ACC112 (cell line): ENCODE measurements around the gene SLC28A3.

Source experiments
- H2AFZ ChIP-seq: fragments of 200-600 bp; sonication (generic); one replicate; pipeline ENCODE4 v1.6.0; 2017; ENCODE audit warnings: antibody characterized with exemption, low read length; ENCODE audit not compliant: unreplicated experiment
- H3K27ac ChIP-seq: fragments of 200-600 bp; sonication (generic); 2 replicates; pipeline ENCODE4 v1.5.1; 2014; ENCODE audit warnings: low read depth, mild to moderate bottlenecking, antibody characterized with exemption, low read length, moderate library complexity
- H3K27me3 ChIP-seq: fragments of 200-600 bp; sonication (generic); 2 replicates; pipeline ENCODE4 v1.6.1; 2014; ENCODE audit warnings: mild to moderate bottlenecking, antibody characterized with exemption, low read length, moderate library complexity, mixed read lengths; ENCODE audit not compliant: insufficient read depth
- H3K36me3 ChIP-seq: fragments of 200-600 bp; sonication (generic); 2 replicates; pipeline ENCODE4 v1.6.1; 2016; ENCODE audit warnings: mild to moderate bottlenecking, antibody characterized with exemption, low read length, moderate library complexity, mixed read lengths; ENCODE audit not compliant: insufficient read depth
- H3K4me1 ChIP-seq: fragments of 200-600 bp; sonication (generic); one replicate; pipeline ENCODE4 v1.6.1; 2016; ENCODE audit warnings: low read length, mixed read lengths; ENCODE audit not compliant: insufficient read depth, unreplicated experiment, control insufficient read depth
- H3K4me3 ChIP-seq: fragments of 200-600 bp; sonication (generic); 2 replicates; pipeline ENCODE4 v1.5.1; 2014; ENCODE audit warnings: mild to moderate bottlenecking, low read depth, low read length
- H3K79me2 ChIP-seq: fragments of 200-600 bp; sonication (generic); one replicate; pipeline ENCODE4 v1.6.0; 2016; ENCODE audit warnings: low read length; ENCODE audit not compliant: control insufficient read depth, unreplicated experiment, insufficient read depth

The SLC28A3 gene

DNA sequence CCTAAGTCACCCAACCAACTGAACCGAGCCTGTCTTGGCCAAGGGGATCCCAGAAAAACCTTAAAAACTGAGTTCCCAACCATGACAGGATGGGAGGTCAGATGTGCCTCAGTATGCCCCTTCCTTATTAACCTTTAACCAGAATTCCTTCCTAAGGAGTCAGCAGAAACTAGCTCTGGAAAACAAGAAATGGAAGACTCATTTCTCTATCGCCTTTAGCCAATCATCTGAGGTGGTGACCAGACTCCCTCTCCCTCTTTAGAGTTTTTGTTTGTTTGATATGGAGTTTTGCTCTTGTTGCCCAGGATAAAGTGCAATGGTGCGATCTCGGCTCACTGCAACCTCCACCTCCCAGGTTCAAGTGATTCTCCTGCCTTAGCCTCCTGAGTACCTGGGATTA is 37.5 kb downstream of the SLC28A3 start:
- H3K79me2 ChIP-seq = no peaks in the 10 kb centered on the region
- H3K27ac ChIP-seq = no peak overlapping the region
- no peak overlapping the region for H2AFZ ChIP-seq
- H3K4me3 ChIP-seq = no peak overlapping the region
- H3K4me1 ChIP-seq = peaks cover 19% of the 10 kb centered on the region
- H3K36me3 ChIP-seq = no peaks in the 10 kb centered on the region
- no peaks in the 10 kb centered on the region for H3K27me3 ChIP-seq

DNA sequence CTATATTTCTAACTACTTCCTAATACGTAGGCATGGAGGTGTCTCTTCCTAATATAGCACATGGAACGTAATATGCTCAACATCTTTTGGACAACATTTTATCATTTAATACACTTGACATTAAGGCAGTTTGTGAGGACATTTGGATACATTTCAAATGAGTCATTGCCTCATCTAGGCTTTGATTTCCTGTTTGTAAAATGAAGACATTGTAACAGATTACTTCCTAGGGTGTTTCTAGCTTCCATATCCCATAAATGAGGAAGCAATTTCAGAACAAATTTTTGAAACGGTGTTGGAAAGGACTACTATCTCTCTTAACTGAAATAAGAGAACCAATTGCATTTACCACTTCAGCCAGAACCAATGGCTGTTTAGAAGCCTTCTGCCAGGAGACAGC is 38.7 kb downstream of the SLC28A3 start:
- H3K4me1 ChIP-seq = peaks cover 29% of the 10 kb centered on the region
- H2AFZ ChIP-seq = peak overlapping the region; percentile 99
- no peak overlapping the region for H3K4me3 ChIP-seq
- H3K79me2 ChIP-seq = no peaks in the 10 kb centered on the region
- H3K36me3 ChIP-seq = no peaks in the 10 kb centered on the region
- H3K27me3 ChIP-seq = no peaks in the 10 kb centered on the region
- H3K27ac ChIP-seq = peak overlapping the region; percentile 26; the same call in 1 of the 2 replicates

DNA sequence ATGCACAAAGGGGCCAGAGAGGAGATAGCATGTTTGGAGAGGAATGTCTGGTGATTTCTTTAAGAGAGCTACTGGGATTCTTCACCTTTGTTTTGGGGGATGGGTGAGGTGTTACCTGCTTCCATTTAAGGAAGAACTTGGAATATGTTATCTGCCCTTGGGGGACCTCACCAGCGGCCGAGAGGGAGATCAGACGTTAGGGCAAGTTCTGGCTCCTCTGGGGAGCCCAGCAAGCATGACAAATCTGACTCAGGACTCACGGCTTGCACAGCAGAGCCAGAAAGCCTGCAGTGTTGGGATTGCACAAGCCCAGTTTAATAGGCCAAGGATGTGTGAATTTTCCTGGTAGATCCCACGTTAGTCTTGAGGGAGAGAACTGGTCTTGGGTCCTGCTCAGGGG is 40.3 kb downstream of the SLC28A3 start:
- no peak overlapping the region for H2AFZ ChIP-seq

DNA sequence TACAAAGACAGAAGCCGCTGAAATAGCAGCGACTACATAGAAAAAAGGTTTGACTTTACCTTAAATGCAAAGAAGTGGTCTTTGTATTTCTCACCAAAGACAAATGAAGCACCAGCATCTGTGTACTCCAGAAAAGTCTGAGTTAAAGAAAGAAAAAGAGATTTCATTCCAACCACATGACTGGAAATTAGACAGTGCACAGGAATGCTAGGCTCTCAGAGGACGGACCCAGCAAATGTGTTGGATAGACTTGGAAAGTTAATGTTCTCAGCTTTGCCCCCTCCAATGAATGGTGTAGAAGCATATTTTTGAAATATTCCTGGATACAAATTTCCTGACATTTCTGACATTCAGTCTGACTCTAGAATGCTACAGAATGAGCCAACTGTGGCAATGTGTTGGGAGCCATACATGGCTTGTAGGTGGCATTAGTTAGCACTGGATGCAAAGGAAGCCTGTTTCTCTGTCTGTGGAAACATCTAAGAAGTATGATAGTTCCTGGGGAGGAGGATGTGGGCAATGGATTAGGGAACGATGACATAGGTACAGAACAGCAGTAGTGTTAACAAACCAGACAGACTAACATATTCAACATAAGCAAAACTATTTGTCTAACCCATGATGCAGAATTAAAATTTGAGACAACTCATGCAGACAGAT is 43.3 kb downstream of the SLC28A3 start:
- Histone ChIP-seq H3K79me2 (no peaks in the 10 kb centered on the region), H3K27ac (peak overlapping the region; percentile 42), H3K27me3 (no peaks in the 10 kb centered on the region), H3K36me3 (no peaks in the 10 kb centered on the region), H3K4me1 (peaks cover 41% of the 10 kb centered on the region), H2AFZ (peak overlapping the region; percentile 87), H3K4me3 (no peak overlapping the region)

More for the DNA sequence above, 40.3 kb downstream of the SLC28A3 start:
- Histone ChIP-seq H3K4me1 (peaks cover 41% of the 10 kb centered on the region), H3K27ac (no peak overlapping the region), H3K36me3 (no peaks in the 10 kb centered on the region), H3K27me3 (no peaks in the 10 kb centered on the region), H3K79me2 (no peaks in the 10 kb centered on the region), H3K4me3 (no peak overlapping the region)

DNA sequence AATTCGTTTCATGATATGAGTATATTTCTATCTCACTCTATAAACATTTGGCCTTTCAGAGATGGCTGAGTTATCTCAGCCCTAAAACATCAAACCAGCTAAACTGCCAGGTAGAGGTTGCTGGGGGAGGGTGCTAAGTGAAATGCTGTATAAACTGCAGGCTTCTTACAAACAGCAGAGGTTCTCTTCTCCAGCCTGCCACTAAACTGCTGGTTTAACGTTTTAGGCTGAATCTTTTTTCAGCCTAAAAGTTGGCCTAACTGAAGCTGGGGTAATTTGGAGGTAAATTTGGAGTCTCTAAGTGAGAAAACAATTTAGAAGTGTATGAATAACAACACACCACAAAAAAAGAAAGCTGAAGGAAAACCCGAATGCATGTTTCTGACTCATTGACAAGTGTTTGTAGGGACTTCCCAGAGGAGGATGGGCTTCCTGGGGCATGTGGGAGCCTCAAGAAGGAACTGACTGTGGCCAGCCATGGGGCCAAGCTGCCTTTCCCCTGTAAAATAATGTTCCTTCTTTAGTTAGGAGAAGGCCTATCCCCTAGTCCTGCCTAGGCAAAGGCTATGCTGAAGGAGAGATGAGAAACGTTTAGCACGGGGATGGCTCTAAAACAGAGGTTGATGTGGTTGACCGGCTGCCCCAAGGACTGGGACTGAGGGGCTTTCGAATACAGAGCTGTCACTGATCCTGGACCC is 44.3 kb downstream of the SLC28A3 start:
- H3K36me3 ChIP-seq = no peaks in the 10 kb centered on the region
- no peaks in the 10 kb centered on the region for H3K27me3 ChIP-seq
- no peak overlapping the region for H3K4me3 ChIP-seq
- peaks cover 31% of the 10 kb centered on the region for H3K4me1 ChIP-seq
- H3K79me2 ChIP-seq = no peaks in the 10 kb centered on the region
- H3K27ac ChIP-seq = peak overlapping the region; percentile 42
- H2AFZ ChIP-seq = peak overlapping the region; percentile 87

DNA sequence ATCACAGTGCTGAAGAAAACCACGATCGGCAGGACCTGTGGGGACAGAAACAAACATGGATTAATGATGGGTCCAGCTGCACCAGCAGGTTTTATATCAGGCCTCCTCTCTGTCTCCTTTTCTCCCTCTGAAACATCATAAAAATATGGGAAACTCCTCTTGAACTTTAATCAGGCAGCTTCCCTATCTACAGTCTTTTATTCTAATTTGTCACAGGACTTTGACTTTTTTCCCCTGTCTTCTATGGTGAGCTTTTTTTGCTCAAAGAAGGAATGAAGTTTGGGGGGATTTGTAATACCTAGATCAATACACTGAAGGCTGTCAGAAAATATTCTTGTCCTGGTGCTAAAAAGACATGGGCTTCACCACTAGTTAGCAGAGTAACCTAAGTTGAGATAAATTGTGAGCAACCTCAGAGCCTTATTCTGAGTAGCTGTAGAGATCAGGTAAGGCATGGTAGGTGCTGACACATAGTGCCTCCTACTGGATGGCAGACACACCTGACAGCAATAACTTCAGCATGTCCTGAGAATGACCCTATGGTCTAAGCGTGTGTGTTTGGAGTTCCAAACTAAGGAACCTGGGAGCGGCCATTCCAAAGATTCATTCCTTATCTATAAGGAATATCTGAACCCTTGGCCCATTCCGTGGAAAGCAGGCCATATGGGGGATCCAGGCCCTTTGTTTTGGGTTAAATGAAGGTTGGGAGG is 46.2 kb downstream of the SLC28A3 start:
- H3K4me3 ChIP-seq = no peak overlapping the region
- H3K79me2 ChIP-seq = no peaks in the 10 kb centered on the region
- no peak overlapping the region for H3K27ac ChIP-seq
- H2AFZ ChIP-seq = no peak overlapping the region
- H3K27me3 ChIP-seq = no peaks in the 10 kb centered on the region
- H3K36me3 ChIP-seq = no peaks in the 10 kb centered on the region
- H3K4me1 ChIP-seq = peaks cover 21% of the 10 kb centered on the region

DNA sequence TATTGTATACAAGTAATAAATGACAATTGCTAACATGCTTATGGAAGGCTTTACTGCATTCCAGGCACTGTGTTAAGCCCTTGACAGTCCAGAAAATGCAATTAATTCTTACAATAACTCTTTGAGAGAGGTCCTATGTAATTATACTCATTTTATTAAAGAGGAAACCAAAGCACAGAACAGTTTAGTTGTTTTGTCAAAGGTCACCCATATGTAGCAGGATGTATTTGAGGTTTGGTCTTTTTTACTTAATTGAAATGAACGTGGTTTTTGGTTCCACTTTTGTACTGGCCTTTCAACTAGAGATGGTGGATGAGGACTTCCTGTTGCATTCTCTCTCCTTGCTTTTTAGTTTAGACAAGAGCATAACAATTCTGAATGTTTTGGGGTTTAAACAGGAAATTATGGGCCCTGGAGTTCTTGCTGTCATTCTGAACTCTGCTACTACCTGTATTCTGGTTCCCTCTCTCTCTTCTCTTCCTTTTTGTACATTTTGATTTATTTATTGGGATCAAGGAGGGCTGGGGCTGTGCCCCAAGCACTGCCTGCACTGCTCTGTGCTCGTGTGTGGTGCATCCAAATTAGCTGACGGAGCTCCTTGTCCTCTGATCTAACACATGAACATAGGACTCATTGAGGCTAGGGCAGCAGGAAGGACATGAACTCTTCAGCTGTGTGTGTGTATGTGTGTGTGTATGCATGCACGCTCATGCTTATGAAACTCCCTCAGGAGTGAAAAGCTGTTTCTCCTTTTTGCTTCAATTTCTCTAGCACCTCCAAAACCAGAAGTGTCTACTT is 47.4 kb downstream of the SLC28A3 start:
- no peaks in the 10 kb centered on the region for H3K79me2 ChIP-seq
- no peak overlapping the region for H2AFZ ChIP-seq
- H3K4me3 ChIP-seq = no peak overlapping the region
- H3K36me3 ChIP-seq = no peaks in the 10 kb centered on the region
- no peak overlapping the region for H3K27ac ChIP-seq
- H3K4me1 ChIP-seq = peaks cover 21% of the 10 kb centered on the region
- no peaks in the 10 kb centered on the region for H3K27me3 ChIP-seq

DNA sequence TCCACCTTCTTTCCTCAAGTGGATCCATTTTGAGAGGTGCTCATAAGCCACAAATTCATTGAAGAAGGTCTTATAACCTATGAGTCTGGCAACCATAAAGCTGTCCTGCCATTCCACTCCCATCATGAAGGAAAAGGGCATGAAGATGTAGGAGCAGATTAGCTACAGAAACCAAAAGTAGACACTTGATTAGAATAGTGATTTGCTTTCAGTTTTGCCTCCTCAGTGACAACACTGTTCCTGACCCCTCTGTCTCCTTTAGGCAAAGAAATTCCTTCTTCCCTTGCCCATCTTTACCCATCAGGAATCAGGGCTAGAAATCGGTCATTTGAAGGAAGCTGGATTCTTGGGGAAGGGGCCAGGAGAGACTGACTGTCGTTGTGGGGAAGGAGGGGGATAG is 55.2 kb downstream of the SLC28A3 start:
- H3K36me3 ChIP-seq = no peaks in the 10 kb centered on the region
- H3K4me1 ChIP-seq = no peaks in the 10 kb centered on the region
- no peak overlapping the region for H2AFZ ChIP-seq
- H3K27ac ChIP-seq = no peak overlapping the region
- H3K79me2 ChIP-seq = no peaks in the 10 kb centered on the region
- no peak overlapping the region for H3K4me3 ChIP-seq
- H3K27me3 ChIP-seq = no peaks in the 10 kb centered on the region

DNA sequence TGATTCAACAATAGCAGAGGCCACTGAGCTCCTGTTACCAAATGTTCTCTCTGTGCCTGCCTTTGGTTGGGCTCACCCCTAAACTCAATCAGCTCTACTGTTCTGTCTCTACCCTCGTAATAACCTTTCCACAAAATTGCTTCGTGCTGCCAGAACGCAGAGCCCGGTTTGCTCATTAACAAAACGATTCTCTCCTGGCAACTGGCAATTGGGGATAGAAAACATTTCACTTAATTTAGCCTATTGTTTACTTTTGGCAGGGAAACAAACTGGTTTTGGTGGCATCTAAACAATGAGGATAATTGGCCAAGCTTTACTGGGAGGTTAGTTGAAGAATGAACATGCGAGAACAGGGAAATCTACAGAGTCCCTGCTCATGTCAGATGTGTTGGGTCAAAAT is 56.6 kb downstream of the SLC28A3 start:
- H3K27ac ChIP-seq = no peak overlapping the region
- no peaks in the 10 kb centered on the region for H3K36me3 ChIP-seq
- H3K27me3 ChIP-seq = no peaks in the 10 kb centered on the region
- no peaks in the 10 kb centered on the region for H3K79me2 ChIP-seq
- H2AFZ ChIP-seq = no peak overlapping the region
- no peaks in the 10 kb centered on the region for H3K4me1 ChIP-seq
- H3K4me3 ChIP-seq = no peak overlapping the region

DNA sequence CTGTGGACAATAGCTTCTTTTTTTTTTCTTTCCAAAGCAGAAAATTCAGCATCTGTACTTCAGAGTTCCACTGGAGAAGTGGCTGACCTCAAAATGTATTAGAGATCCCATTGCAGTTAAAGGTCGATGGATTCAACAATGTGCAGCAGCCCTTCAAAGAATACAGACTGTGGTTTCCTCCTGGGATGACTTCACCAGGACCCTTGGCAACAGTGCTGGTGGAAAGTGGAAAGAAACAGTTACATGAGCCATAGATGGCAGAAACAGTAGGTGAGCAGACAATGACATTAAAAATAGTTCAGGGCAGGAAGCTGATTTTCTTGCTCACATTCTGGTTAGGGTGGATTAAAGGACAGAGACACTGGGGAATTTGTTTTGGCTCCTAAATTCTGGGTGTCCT is 62.4 kb downstream of the SLC28A3 start:
- Histone ChIP-seq H3K79me2 (no peaks in the 10 kb centered on the region), H3K4me3 (no peak overlapping the region), H3K27me3 (no peaks in the 10 kb centered on the region), H3K4me1 (no peaks in the 10 kb centered on the region), H3K27ac (no peak overlapping the region), H3K36me3 (no peaks in the 10 kb centered on the region), H2AFZ (no peak overlapping the region)
